Fibroblast of villous mesenchyme (primary cell): ENCODE measurements around the gene POLD2. TPM values are rescaled to one million over a fixed set of nuclear protein-coding genes. Genes with fewer than 3 reads are reported as not detected.
A peak's percentile ranks its signal among the peaks of the same experiment; 100 is the strongest.

Source experiments
- DNase-seq: peaks from one replicate; pipeline ENCODE4 v3.0.0-alpha.2; 2010; ENCODE audit warnings: low read depth
- H3K4me3 ChIP-seq: 2 replicates; pipeline ENCODE4 v1.5.1; 2011; ENCODE audit warnings: low read depth, mild to moderate bottlenecking, low read length
- total RNA-seq: library from RNA; depleted of rRNA; stranded (reverse); fragments of >200 nt; gene quantifications from 2 replicates; pipeline ENCODE4 v1.2.3, GENCODE V29; 2012
- TF ChIP-seq, protein P1 (sequence below): IDR thresholded peaks from 2 replicates; pipeline ENCODE4 v1.5.1; 2012; ENCODE audit warnings: low read depth, mild to moderate bottlenecking, low read length; ENCODE audit not compliant: insufficient read depth

Gene POLD2
- total RNA-seq, 1 donor = 101 TPM

DNA sequence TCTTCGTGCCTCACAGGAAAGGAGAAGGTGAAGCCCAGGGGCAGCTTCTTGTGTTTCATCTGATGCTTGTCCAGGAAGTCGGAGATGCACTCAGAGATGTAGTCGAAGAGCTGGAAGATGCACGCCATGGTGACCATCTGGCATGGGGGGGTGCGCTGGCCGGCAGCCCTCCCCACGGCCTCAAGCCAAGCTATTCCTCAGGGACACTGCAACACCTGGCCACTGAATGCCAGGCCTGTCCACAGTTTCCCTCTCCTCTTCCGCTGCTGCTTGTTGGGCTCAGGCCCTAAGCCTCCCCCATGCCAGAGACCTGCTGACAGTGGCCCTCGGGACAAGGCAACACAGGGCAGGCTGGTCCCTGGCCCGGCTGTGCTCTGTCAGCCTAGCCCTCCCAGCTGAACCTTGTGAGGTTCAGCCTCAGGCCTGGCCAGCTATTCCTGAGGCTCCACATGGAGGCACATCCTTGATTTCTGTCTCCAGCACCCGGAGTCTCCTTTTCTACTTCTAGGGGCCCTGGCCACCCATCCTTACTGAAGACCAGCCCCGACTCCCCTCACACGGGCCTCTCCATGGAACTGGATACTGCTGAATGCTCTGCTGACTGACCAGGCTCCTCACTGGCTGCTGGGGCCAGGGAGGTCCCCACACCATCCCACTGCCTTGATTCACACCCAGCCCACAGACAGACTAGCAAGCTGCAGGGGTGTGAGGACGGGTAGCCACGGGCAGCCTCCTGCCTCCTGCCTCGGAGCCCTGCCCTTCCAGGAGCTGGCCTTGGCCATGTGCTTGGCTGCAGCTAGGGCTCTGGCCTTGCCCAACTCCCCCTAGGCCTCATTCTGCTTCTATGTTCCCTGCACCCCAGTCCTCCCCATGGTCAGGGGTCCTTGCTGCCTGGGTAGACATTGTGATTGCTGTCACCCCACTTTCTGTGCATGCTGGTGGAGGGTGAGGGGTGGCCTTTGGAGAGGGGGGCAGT, 27.9 kb upstream of the POLD2 start:
- TF ChIP-seq, protein P1, sequence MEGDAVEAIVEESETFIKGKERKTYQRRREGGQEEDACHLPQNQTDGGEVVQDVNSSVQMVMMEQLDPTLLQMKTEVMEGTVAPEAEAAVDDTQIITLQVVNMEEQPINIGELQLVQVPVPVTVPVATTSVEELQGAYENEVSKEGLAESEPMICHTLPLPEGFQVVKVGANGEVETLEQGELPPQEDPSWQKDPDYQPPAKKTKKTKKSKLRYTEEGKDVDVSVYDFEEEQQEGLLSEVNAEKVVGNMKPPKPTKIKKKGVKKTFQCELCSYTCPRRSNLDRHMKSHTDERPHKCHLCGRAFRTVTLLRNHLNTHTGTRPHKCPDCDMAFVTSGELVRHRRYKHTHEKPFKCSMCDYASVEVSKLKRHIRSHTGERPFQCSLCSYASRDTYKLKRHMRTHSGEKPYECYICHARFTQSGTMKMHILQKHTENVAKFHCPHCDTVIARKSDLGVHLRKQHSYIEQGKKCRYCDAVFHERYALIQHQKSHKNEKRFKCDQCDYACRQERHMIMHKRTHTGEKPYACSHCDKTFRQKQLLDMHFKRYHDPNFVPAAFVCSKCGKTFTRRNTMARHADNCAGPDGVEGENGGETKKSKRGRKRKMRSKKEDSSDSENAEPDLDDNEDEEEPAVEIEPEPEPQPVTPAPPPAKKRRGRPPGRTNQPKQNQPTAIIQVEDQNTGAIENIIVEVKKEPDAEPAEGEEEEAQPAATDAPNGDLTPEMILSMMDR = no peak

DNA sequence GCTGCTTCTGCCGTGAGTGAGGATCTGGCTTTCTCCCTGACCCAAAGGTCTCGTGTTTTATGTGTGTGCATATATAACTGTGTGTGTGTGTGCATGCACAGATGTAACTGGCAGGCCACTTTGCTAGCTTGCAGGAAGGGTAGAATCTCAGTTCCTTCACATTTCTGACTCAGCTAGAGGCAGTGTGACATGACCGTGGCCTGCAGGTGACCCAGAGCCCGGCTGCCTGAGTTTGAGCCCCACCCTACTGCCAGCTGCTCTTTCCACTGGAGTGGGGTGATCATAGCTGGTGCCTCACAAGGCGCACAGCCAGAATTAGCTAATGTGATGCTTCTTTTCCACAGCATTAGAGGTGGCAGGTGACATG, 27.1 kb upstream of the POLD2 start:
- DNase-seq = no peak
- H3K4me3 ChIP-seq = no peak overlapping the region
- TF ChIP-seq, protein P1 = no peak

More for the DNA sequence above, 27.9 kb upstream of the POLD2 start:
- no peak for DNase-seq
- H3K4me3 ChIP-seq = no peak overlapping the region

DNA sequence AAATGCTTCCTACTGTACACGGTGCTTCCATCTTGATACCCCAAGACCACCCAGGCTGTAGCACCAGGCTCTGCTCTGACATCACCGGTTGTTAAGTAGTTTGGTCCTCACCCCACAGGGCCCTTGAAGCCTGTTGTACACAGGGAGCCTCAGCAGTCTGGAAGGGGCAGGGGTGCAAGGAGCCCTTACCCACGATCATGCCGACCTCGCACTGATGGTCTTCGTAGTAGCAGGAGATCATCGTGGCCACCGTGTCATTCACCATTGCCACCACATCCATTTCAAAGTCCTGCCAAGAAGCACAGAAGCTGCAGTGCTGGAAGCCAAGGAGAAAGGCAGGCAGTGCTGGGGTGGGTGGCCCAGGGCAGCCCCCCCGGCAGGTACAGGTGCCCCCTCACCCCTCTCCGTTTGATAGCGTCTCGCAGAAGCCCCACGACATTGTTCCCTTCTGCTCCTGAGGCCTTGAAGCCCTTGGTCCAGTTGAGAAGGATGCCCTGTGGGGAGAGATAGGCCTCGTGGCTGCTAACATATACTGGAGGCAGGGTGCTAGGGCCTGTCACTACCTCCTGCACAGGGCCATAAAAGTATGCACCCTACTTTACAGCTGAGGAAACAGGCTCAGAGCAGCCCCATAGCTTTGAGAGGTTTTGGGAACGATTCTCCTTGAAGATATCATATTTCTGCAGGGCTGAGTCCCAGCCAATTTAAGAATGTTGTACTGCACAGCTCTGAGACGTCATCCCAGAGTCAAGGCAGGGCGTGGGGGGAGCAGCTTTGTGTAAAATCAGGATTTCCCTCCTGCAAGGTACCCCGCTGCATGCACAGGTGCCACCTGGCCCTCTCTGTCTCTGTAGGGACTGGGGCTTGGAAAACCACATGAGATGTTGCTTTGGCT, 26.5 kb upstream of the POLD2 start:
- no peak overlapping the region for H3K4me3 ChIP-seq
- TF ChIP-seq, protein P1 = no peak
- peak; percentile 29 for DNase-seq

DNA sequence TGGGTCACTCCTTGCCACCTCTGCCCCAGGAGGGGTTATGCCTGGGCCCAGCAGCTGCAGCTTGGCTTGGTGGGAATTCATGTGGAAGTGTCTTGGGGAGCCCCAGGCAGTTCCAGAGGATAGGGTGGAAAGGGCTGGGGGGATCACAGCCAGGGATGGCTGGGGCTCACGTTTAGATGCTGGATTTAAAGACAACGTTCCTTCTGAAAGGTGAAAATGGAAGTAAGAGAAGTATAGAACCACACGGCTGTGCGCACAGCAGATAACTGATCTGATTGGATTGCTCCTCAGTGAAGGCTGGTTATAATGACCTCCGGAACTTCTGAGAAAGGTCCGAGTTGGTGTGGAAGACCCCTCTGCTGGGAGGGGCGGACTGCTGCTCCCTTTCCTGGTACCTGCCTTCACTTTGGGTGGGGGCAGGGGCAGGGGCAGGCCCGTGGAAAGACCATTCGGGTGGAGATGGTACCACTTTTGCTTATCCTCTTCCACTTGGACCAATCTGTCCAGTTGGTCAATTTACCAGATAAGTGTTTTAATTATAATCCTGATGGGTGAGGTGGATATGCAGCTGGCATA, 25.7 kb upstream of the POLD2 start:
- H3K4me3 ChIP-seq = no peak overlapping the region
- TF ChIP-seq, protein P1 = no peak
- no peak for DNase-seq

DNA sequence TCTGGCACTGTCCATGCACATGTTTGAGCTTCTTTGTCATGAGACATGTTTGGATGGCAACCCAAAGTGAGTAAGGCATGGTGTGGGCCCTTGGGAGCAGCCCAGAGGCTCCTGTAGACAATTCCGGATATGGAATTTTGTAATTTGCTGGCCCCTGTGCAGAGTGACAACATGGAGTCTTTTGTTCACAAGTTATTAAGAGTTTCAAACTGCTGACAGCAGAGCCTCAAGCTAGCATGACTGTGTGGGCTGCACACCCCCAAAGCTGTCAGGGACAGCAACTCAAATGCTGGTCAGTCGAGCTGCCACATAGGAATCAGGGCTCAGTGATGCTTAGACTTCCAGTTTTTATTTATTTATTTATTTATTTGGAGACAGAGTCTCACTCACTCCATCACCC, 24.8 kb upstream of the POLD2 start:
- DNase-seq = no peak
- H3K4me3 ChIP-seq = no peak overlapping the region
- TF ChIP-seq, protein P1 = no peak
